GM10266 (cell line): ENCODE measurements around the gene DDX1.

Experiments used
- DNase-seq: peaks from one replicate; pipeline ENCODE4 v3.0.0; 2012; ENCODE audit errors: extremely low spot score
- TF ChIP-seq, protein P1 (sequence below): IDR thresholded peaks from 2 replicates; pipeline ENCODE4 v1.5.1; 2012; ENCODE audit warnings: mild to moderate bottlenecking, low read depth; ENCODE audit not compliant: control insufficient read depth, insufficient read depth; ENCODE audit errors: missing control alignments

The DDX1 gene

DNA sequence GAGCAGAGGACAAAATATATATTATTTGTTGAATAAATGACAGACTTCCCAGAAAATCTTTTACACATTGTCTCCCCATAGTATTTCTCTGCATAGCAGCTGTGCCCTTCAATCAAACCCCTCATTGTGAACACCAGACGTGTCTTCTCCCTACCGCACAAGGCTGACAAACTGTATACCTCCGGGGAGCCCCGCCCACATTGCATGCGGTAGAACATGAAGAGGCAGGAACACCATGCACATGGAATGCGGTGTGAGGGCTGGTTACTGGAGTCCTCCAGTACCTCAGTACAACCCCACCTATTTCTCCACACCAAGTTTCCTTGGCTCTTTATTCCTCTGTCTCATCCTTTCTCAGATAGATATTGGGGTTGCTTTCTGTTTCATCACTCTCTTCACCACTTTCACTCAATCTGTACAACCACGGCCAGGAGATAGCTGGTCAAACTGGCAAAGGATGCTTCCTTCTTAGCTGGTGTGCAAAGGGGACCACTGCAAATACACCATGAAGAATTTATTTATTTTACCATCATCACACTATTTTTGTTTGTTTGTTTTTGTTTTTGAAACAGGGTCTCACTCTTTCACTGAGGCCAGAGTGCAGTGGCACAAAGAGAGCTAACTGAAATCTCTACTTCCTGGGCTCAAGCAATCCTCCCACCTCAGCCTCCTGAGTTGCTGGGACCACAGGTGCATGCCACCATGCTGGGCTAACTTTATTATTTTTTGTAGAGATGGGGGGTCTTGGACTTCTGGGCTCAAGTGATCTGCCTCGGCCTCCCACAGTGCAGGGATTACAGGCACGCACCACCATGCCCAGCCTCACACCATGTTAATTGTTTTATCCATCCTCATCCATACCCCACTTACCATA lies 28.2 kb upstream of the DDX1 start:
- TF ChIP-seq, protein P1, sequence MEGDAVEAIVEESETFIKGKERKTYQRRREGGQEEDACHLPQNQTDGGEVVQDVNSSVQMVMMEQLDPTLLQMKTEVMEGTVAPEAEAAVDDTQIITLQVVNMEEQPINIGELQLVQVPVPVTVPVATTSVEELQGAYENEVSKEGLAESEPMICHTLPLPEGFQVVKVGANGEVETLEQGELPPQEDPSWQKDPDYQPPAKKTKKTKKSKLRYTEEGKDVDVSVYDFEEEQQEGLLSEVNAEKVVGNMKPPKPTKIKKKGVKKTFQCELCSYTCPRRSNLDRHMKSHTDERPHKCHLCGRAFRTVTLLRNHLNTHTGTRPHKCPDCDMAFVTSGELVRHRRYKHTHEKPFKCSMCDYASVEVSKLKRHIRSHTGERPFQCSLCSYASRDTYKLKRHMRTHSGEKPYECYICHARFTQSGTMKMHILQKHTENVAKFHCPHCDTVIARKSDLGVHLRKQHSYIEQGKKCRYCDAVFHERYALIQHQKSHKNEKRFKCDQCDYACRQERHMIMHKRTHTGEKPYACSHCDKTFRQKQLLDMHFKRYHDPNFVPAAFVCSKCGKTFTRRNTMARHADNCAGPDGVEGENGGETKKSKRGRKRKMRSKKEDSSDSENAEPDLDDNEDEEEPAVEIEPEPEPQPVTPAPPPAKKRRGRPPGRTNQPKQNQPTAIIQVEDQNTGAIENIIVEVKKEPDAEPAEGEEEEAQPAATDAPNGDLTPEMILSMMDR, result no peak
- DNase-seq, result no peak

DNA sequence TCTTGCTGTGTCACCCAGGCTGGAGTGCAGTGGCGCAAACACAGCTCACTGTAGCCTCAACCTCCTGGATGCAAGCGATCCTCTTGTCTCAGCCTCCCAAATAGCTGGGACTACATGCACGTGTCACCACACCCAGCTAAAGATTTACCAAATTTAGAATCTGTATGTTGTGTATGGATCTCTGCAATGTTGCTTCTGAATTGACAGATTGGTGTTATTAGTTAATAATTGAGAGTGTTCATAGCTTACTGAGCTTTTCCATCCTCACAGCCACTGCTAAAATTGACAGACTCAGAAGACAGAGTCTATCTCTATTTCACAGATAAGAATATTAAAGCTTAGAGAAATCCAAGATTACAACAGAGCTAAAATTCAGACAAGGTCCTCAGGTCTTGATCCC lies 26.3 kb upstream of the DDX1 start:
- TF ChIP-seq, protein P1, result no peak
- no peak for DNase-seq

DNA sequence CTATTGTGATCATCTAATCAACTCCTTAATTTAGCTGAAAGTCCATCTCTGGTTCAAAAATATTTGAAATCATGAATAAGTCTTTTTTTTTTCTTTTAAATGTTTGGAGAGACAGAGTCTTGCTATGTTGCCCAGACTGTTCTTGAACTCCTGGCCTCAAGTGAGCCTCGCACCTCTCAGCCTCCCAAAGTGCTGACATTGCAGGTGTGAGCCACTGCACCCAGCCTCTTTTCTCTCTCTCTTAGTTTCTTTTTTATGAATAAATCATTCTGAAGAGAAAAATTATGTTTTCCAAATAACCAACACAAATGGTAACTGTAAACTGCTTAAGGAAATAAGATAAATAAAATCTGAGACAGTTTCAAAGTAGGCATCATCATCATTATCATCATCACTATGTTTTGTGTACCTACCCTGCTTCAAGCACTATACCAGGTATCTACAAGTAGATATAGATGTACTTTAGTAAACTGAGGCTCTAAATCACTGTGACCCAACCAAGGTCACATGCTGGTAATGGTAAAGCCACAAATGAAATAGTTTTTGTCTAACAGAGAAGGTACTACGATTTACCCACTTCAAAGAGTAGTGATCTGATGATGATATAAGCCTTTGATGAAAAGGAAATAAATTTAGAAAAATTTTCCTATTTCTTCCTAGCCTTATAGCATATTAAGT lies 25.5 kb upstream of the DDX1 start:
- no peak for DNase-seq
- TF ChIP-seq, protein P1, result no peak

DNA sequence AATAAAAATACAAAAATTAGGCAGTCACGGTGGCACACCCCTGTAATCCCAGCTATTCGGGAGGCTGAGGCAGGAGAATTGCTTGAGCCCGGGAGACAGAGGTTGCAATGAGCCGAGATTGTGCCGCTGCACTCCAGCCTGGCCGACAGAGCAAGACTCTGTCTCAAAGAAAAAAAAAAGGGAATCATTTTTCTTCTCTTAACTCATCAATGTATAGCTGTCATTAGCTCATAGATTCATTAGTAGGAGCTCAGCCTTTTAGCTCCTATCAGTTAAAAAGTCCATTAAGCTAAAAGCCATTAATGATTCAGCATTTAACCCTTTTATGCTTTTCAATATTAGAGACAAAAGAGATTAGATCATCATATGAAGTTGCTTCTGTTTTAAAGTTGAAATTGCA lies 24.8 kb upstream of the DDX1 start:
- DNase-seq, result no peak
- TF ChIP-seq, protein P1, result no peak

DNA sequence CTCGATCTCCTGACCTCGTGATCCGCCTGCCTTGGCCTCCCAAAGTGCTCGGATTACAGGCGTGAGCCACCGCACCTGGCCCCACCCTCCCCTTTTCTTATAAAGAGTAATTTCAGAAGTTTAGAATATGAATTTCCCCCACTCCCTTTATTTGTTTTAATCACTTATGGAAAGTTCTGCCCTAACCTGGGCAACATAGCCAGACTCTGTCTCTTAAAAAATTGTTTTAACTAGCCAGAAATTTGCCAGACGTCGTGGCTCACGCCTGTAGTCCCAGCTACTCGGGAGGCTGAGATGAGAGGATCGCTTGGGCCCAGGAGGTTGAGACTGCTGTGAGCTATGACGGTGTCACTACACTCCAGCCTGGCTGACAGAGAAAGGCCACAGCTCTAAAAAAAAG lies 22.8 kb upstream of the DDX1 start:
- DNase-seq, result no peak
- TF ChIP-seq, protein P1, result no peak

DNA sequence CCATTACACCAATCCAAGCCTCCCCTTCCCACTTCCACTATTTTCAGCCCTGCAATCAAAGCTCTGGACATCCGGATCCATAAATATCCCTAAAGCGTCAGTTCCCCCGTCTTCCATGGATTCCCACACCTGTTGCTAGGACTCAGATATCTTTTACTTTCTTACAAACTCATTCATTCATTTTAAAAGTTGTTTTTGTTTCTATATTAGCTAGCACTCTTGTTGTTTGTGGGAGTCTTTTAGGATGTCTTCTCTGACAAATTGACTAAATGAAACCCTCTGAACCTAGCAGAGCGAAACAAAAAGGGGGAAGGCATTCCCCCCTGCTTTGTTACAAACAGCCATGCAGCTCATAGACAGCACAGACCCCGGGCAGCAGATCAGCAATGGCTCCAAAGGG lies 21.6 kb upstream of the DDX1 start:
- TF ChIP-seq, protein P1, result no peak
- DNase-seq, result no peak

DNA sequence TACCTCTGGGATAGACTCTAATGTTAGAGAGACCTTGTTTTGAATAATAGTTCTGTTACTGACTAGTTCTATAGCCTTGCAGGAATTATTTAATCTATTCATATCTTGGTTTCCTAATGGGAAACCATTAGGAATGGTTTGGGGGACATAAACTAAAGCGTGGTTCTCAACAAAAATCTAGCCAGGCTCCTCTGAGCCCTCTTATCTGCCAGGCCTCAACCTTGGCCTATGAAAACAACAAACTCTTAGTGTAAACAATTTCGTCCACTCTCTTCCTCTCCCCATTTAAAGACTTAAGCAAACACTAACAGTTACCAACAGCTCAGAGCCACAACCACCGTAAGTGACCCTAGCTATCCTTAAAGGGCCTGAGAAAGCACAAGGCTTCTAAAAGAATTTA lies 19.9 kb upstream of the DDX1 start:
- TF ChIP-seq, protein P1, result no peak

More for the DNA sequence above, 19.9 kb upstream of the DDX1 start:
- DNase-seq, result no peak
